Ectodermal cell (in vitro differentiated cells): ENCODE data around the gene TRIM49D1. TPM values are rescaled to one million over a fixed set of nuclear protein-coding genes. Genes with fewer than 3 reads are reported as not detected.
"Not testable (repeated sequence)": the region's sequence is repeated elsewhere in the genome, so short reads cannot be mapped to it uniquely, and the experiment has no call there.

Experiments used
- H3K27ac ChIP-seq: 2 replicates; pipeline ENCODE4 v1.7.0; 2013; ENCODE audit warnings: mild to moderate bottlenecking, low read depth, low read length; ENCODE audit not compliant: insufficient read depth, poor library complexity, severe bottlenecking
- H3K27me3 ChIP-seq: 2 replicates; pipeline ENCODE4 v1.7.0; 2013; ENCODE audit warnings: mild to moderate bottlenecking, low read length; ENCODE audit not compliant: insufficient read depth, control insufficient read depth, poor library complexity, severe bottlenecking
- H3K36me3 ChIP-seq: one replicate; pipeline ENCODE4 v1.7.0; 2013; ENCODE audit warnings: low read length; ENCODE audit not compliant: control insufficient read depth, insufficient read depth
- H3K4me1 ChIP-seq: one replicate; pipeline ENCODE4 v1.7.0; 2013; ENCODE audit warnings: low read length; ENCODE audit not compliant: control insufficient read depth, insufficient read depth
- H3K4me3 ChIP-seq: 2 replicates; pipeline ENCODE4 v1.7.0; 2013; ENCODE audit warnings: low read depth, low read length, control low read depth; ENCODE audit not compliant: insufficient read depth
- H3K9me3 ChIP-seq: 2 replicates; pipeline ENCODE4 v1.7.0; 2013; ENCODE audit warnings: mild to moderate bottlenecking, low read length, moderate library complexity; ENCODE audit not compliant: control insufficient read depth
- WGBS, 2 experiments: methylation state at CpG; one replicate each; pipeline ENCODE4 v1.1.7; 2013; ENCODE audit warnings: missing lambda C conversion rate in 2 of 2; 5-methylcytosine and 5-hydroxymethylcytosine counted together
- polyA plus RNA-seq, 4 experiments: library from polyadenylated mRNA; stranded (reverse); fragments of 50-300 nt; gene quantifications; one replicate each; pipeline ENCODE4 v1.2.3, GENCODE V29; 2013

TRIM49D1 gene
- polyA plus RNA-seq (2013, experiment 1 of 4) = 0.54 TPM
- 0.50 TPM for polyA plus RNA-seq (2013, experiment 2 of 4)
- polyA plus RNA-seq (2013, experiment 3 of 4) = 0.43 TPM
- 0.57 TPM for polyA plus RNA-seq (2013, experiment 4 of 4)

- H3K4me1 ChIP-seq = no peaks in the 10 kb centered on the region
- no peak within 1 kb of the TSS for H3K4me3 ChIP-seq
- no peaks in the 10 kb centered on the region for H3K36me3 ChIP-seq
- H3K9me3 ChIP-seq = no peaks in the 10 kb centered on the region
- no peaks in the 10 kb centered on the region for H3K27me3 ChIP-seq
- no peak within 1 kb of the TSS for H3K27ac ChIP-seq
- 89 to 96% methylated on average over 1 to 3 of the region's 3 CpGs for WGBS, 2 experiments
Observed at GRCh38 chr11:89922195-89922660, at the start of gene TRIM49D1. TRIM49D1 (minus strand) TSS chr11:89922245; CDS start chr11:89917710, 4,535 bp downstream.

- no CpG with 5 or more reads among the region's 4 CpGs for WGBS, 2 experiments
- H3K4me1 ChIP-seq, H3K4me3 ChIP-seq, H3K27me3 ChIP-seq, H3K27ac ChIP-seq, H3K9me3 ChIP-seq, H3K36me3 ChIP-seq: not testable (repeated sequence)
Observed at GRCh38 chr11:89965737-89966136, 43.7 kb upstream of the TRIM49D1 start, which contains the start of gene TRIM64. TRIM64 (plus strand) TSS chr11:89966037; CDS start chr11:89968504, 2,467 bp downstream.

- H3K27me3 ChIP-seq, H3K27ac ChIP-seq, H3K4me1 ChIP-seq, H3K36me3 ChIP-seq, H3K4me3 ChIP-seq, H3K9me3 ChIP-seq: not testable (repeated sequence)
- 97 to 100% methylated on average over 2 to 4 of the region's 6 CpGs for WGBS, 2 experiments
Observed at GRCh38 chr11:89960833-89961232, 38.8 kb upstream of the TRIM49D1 start.

GRCh38 chr11:89923764-89924163, 1.7 kb upstream of the TRIM49D1 start, which contains the start of gene TRIM49D2:
TRIM49D2 (plus strand) TSS chr11:89924064; CDS start chr11:89926762, 2,698 bp downstream.
- not testable (repeated sequence) for H3K9me3 ChIP-seq, H3K36me3 ChIP-seq, H3K27me3 ChIP-seq, H3K4me3 ChIP-seq, H3K27ac ChIP-seq, H3K4me1 ChIP-seq
- no CpG with 5 or more reads among the region's 6 CpGs for WGBS, 2 experiments

- H3K4me3 ChIP-seq, H3K27ac ChIP-seq, H3K36me3 ChIP-seq, H3K27me3 ChIP-seq, H3K9me3 ChIP-seq, H3K4me1 ChIP-seq: not testable (repeated sequence)
- no CpG with 5 or more reads among the region's 14 CpGs for WGBS, 2 experiments
Observed at GRCh38 chr11:89900809-89901208, 21.2 kb downstream of the TRIM49D1 start.

GRCh38 chr11:89893245-89893644, 28.8 kb downstream of the TRIM49D1 start:
- not testable (repeated sequence) for H3K27me3 ChIP-seq, H3K9me3 ChIP-seq, H3K27ac ChIP-seq, H3K36me3 ChIP-seq, H3K4me3 ChIP-seq, H3K4me1 ChIP-seq
- WGBS, 2 experiments = 80% methylated on average over 1 of the region's 3 CpGs; no CpG with 5 or more reads in 1 of the 2 experiments

- not testable (repeated sequence) for H3K36me3 ChIP-seq, H3K27me3 ChIP-seq, H3K27ac ChIP-seq, H3K4me1 ChIP-seq, H3K4me3 ChIP-seq, H3K9me3 ChIP-seq
- no CpG with 5 or more reads among the region's 6 CpGs for WGBS, 2 experiments
Observed at GRCh38 chr11:89877511-89877910, 44.5 kb downstream of the TRIM49D1 start.

GRCh38 chr11:89872588-89872987, 49.5 kb downstream of the TRIM49D1 start:
- not testable (repeated sequence) for H3K9me3 ChIP-seq, H3K4me3 ChIP-seq, H3K4me1 ChIP-seq, H3K36me3 ChIP-seq, H3K27ac ChIP-seq, H3K27me3 ChIP-seq
- 11% methylated on average over 2 of the region's 2 CpGs; no CpG with 5 or more reads in 1 of the 2 experiments for WGBS, 2 experiments

- H3K4me3 ChIP-seq, H3K4me1 ChIP-seq, H3K36me3 ChIP-seq, H3K9me3 ChIP-seq, H3K27ac ChIP-seq, H3K27me3 ChIP-seq: not testable (repeated sequence)
- no CpG with 5 or more reads among the region's 35 CpGs for WGBS, 2 experiments
Observed at GRCh38 chr11:89865223-89865622, 56.8 kb downstream of the TRIM49D1 start.

- H3K36me3 ChIP-seq, H3K4me1 ChIP-seq, H3K27ac ChIP-seq, H3K27me3 ChIP-seq, H3K9me3 ChIP-seq, H3K4me3 ChIP-seq: not testable (repeated sequence)
- WGBS, 2 experiments = 54 to 55% methylated on average over 31 to 32 of the region's 66 CpGs
Observed at GRCh38 chr11:89863906-89864704, 57.9 kb downstream of the TRIM49D1 start.
